DOHH2 (cell line): ENCODE measurements around the gene PPP1R14C.

Source experiments
- H3F3A ChIP-seq: fragments of 200-600 bp; sonication (generic), shearing (Covaris generic); 2 replicates; pipeline ENCODE4 v1.6.0; 2016; ENCODE audit warnings: antibody characterized with exemption, mild to moderate bottlenecking; ENCODE audit not compliant: control insufficient read depth, insufficient read depth
- H3K27ac ChIP-seq: fragments of 200-600 bp; sonication (generic); 2 replicates; pipeline ENCODE4 v1.5.1; 2014; ENCODE audit warnings: low read depth, mild to moderate bottlenecking, low read length, moderate library complexity
- H3K27me3 ChIP-seq: fragments of 200-600 bp; sonication (generic); 2 replicates; pipeline ENCODE4 v1.6.1; 2014; ENCODE audit warnings: mild to moderate bottlenecking, low read length, mixed read lengths; ENCODE audit not compliant: control insufficient read depth
- H3K36me3 ChIP-seq: fragments of 200-600 bp; sonication (generic); 2 replicates; pipeline ENCODE4 v1.6.1; 2014; ENCODE audit warnings: mild to moderate bottlenecking, low read length, moderate library complexity, mixed read lengths; ENCODE audit not compliant: control insufficient read depth
- H3K4me1 ChIP-seq: fragments of 200-600 bp; sonication (generic); 2 replicates; pipeline ENCODE4 v1.6.1; 2014; ENCODE audit warnings: mild to moderate bottlenecking, low read length, mixed read lengths; ENCODE audit not compliant: control insufficient read depth
- H3K4me2 ChIP-seq: fragments of 200-600 bp; sonication (generic); 2 replicates; pipeline ENCODE4 v1.6.0; 2014; ENCODE audit warnings: mild to moderate bottlenecking, low read length, moderate library complexity
- H3K4me3 ChIP-seq: fragments of 200-600 bp; sonication (generic); 2 replicates; pipeline ENCODE4 v1.5.1; 2014; ENCODE audit warnings: mild to moderate bottlenecking, low read length, mixed read lengths
- H3K79me2 ChIP-seq: fragments of 200-600 bp; sonication (generic); 2 replicates; pipeline ENCODE4 v1.6.1; 2014; ENCODE audit warnings: mild to moderate bottlenecking, low read length, mixed read lengths; ENCODE audit not compliant: control insufficient read depth
- H3K9me2 ChIP-seq: fragments of 200-600 bp; sonication (generic); replicated peaks from 2 replicates; pipeline ENCODE4 v1.6.1; 2014; ENCODE audit warnings: mild to moderate bottlenecking, low read length, mixed read lengths; ENCODE audit not compliant: control insufficient read depth
- H3K9me3 ChIP-seq: fragments of 200-600 bp; sonication (generic); 2 replicates; pipeline ENCODE4 v1.6.1; 2014; ENCODE audit warnings: antibody characterized with exemption, low read length, mixed read lengths; ENCODE audit not compliant: control insufficient read depth, insufficient read depth
- H4K20me1 ChIP-seq: fragments of 200-600 bp; sonication (generic); 2 replicates; pipeline ENCODE4 v1.6.0; 2014; ENCODE audit warnings: low read depth, mild to moderate bottlenecking, antibody characterized with exemption, low read length, moderate library complexity; ENCODE audit not compliant: control insufficient read depth, insufficient read depth
- EZH2phosphoT487 ChIP-seq: fragments of 200-600 bp; sonication (generic); IDR thresholded peaks from 2 replicates; pipeline ENCODE4 v1.6.1; 2017; ENCODE audit warnings: borderline replicate concordance, mild to moderate bottlenecking, antibody characterized with exemption, low read length, moderate library complexity, mixed read lengths
- TF ChIP-seq, protein P1 (sequence below): fragments of 200-600 bp; sonication (generic); IDR thresholded peaks from one replicate; pipeline ENCODE4 v1.5.1; 2014; ENCODE audit warnings: antibody characterized with exemption, mild to moderate bottlenecking, low read depth, low read length; ENCODE audit not compliant: poor library complexity, severe bottlenecking

Gene PPP1R14C

GRCh38 chr6:150176152-150176551 lies 33.3 kb downstream of the PPP1R14C start:
- H3K4me1 ChIP-seq: peaks cover 11% of the 10 kb centered on the region
- TF ChIP-seq, protein P1, sequence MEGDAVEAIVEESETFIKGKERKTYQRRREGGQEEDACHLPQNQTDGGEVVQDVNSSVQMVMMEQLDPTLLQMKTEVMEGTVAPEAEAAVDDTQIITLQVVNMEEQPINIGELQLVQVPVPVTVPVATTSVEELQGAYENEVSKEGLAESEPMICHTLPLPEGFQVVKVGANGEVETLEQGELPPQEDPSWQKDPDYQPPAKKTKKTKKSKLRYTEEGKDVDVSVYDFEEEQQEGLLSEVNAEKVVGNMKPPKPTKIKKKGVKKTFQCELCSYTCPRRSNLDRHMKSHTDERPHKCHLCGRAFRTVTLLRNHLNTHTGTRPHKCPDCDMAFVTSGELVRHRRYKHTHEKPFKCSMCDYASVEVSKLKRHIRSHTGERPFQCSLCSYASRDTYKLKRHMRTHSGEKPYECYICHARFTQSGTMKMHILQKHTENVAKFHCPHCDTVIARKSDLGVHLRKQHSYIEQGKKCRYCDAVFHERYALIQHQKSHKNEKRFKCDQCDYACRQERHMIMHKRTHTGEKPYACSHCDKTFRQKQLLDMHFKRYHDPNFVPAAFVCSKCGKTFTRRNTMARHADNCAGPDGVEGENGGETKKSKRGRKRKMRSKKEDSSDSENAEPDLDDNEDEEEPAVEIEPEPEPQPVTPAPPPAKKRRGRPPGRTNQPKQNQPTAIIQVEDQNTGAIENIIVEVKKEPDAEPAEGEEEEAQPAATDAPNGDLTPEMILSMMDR: no peak
- no peak for TF ChIP-seq EZH2phosphoT487
- H3F3A ChIP-seq: no peaks in the 10 kb centered on the region
- no peak overlapping the region for H3K4me3 ChIP-seq
- no peak overlapping the region for H3K27ac ChIP-seq
- no peak overlapping the region for H3K4me2 ChIP-seq
- no peaks in the 10 kb centered on the region for H3K79me2 ChIP-seq
- no peaks in the 10 kb centered on the region for H4K20me1 ChIP-seq
- H3K36me3 ChIP-seq: no peaks in the 10 kb centered on the region
- no peaks in the 10 kb centered on the region for H3K9me3 ChIP-seq
- no peaks in the 10 kb centered on the region for H3K9me2 ChIP-seq
- no peaks in the 10 kb centered on the region for H3K27me3 ChIP-seq

GRCh38 chr6:150176659-150177058 lies 33.8 kb downstream of the PPP1R14C start:
- Histone ChIP-seq H3K4me2 (no peak overlapping the region), H3K9me2 (no peaks in the 10 kb centered on the region), H3K79me2 (no peaks in the 10 kb centered on the region), H3F3A (no peaks in the 10 kb centered on the region), H3K27ac (no peak overlapping the region), H3K36me3 (no peaks in the 10 kb centered on the region), H4K20me1 (no peaks in the 10 kb centered on the region), H3K4me1 (peaks cover 16% of the 10 kb centered on the region), H3K9me3 (no peaks in the 10 kb centered on the region), H3K4me3 (no peak overlapping the region), H3K27me3 (no peaks in the 10 kb centered on the region)
- no peak for TF ChIP-seq EZH2phosphoT487
- TF ChIP-seq, protein P1: no peak

GRCh38 chr6:150177259-150177951 lies 34.6 kb downstream of the PPP1R14C start:
- H3K36me3 ChIP-seq: no peaks in the 10 kb centered on the region
- H3K4me1 ChIP-seq: peaks cover 24% of the 10 kb centered on the region
- no peaks in the 10 kb centered on the region for H3K9me3 ChIP-seq
- no peak overlapping the region for H3K4me2 ChIP-seq
- no peaks in the 10 kb centered on the region for H3K27me3 ChIP-seq
- H3K4me3 ChIP-seq: no peak overlapping the region
- no peak overlapping the region for H3K27ac ChIP-seq
- H3K9me2 ChIP-seq: no peaks in the 10 kb centered on the region
- no peaks in the 10 kb centered on the region for H3F3A ChIP-seq
- TF ChIP-seq EZH2phosphoT487: no peak
- TF ChIP-seq, protein P1: no peak
- no peaks in the 10 kb centered on the region for H4K20me1 ChIP-seq
- no peaks in the 10 kb centered on the region for H3K79me2 ChIP-seq
